Astrocyte (in vitro differentiated cells and primary cell): ENCODE results near the gene USP15.

Experiments used
- CTCF ChIP-seq: IDR thresholded peaks from 2 replicates; pipeline ENCODE4 v1.5.1; 2011; ENCODE audit warnings: low read depth, mild to moderate bottlenecking, inconsistent platforms, low read length, moderate library complexity; ENCODE audit not compliant: insufficient read depth
- EZH2 ChIP-seq: IDR thresholded peaks from 2 replicates; pipeline ENCODE4 v1.6.1; 2012; ENCODE audit warnings: mild to moderate bottlenecking, low read length, inconsistent platforms; ENCODE audit not compliant: insufficient read depth

DNA sequence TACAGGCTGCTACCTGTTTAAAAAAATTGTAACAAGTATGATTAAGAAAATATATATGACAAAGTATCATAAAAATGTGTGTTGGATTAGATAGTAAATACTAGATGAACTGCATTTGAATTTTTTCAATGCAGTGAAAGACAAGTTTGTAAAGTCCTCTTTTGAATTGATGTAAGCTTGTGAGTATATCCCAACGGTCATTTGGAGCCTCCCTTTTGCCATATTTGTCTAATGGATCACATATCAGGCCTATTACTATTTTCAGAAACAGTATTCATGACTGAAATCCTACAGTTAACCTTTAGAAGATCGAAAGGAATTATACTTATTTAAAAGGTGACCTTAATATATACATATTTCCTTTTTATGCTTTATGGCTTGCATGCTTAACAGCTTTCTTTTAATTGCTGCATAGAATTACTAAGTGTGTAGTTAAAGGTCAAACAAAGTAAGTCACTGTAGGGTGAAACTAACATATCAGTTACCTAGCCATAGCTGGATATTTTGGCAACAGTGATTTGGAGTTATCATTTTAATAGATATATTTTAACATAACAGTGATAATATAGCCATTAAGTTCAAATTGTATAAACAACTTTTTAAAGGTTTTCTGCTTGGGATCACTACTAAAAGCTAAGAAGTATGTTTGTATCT is 53.6 kb downstream of the USP15 start:
- TF ChIP-seq CTCF (no peak), EZH2 (no peak)
